Right hindlimb (tissue), 1 donor: ENCODE results near the gene SAMD1.
"Not testable (repeated sequence)": the region's sequence is repeated elsewhere in the genome, so short reads cannot be mapped to it uniquely, and the experiment has no call there.

Experiments used
- DNase-seq: peaks from one replicate; pipeline ENCODE4 v3.0.0-alpha.2; 2018

Gene SAMD1

GRCh38 chr19:14059093-14059480, 31.5 kb downstream of the SAMD1 start:
- no peak for DNase-seq

GRCh38 chr19:14058182-14059092, 32.1 kb downstream of the SAMD1 start:
- DNase-seq: no peak

GRCh38 chr19:14056741-14057356, 33.7 kb downstream of the SAMD1 start:
- DNase-seq: no peak

GRCh38 chr19:14056069-14056666, 34.4 kb downstream of the SAMD1 start:
- DNase-seq: no peak

- DNase-seq: no peak
Measured at GRCh38 chr19:14055396-14055795, 35.2 kb downstream of the SAMD1 start.

- DNase-seq: no peak
Measured at GRCh38 chr19:14054721-14055120, 35.8 kb downstream of the SAMD1 start.

GRCh38 chr19:14054099-14054498, 36.5 kb downstream of the SAMD1 start:
- no peak for DNase-seq

GRCh38 chr19:14053500-14053899, 37.1 kb downstream of the SAMD1 start:
- no peak for DNase-seq

GRCh38 chr19:14053032-14053431, 37.5 kb downstream of the SAMD1 start:
- DNase-seq: no peak

GRCh38 chr19:14052470-14052869, 38.1 kb downstream of the SAMD1 start:
- DNase-seq: no peak

GRCh38 chr19:14051980-14052379, 38.6 kb downstream of the SAMD1 start:
- no peak for DNase-seq

GRCh38 chr19:14050961-14051360, 39.6 kb downstream of the SAMD1 start:
- DNase-seq: not testable (repeated sequence)

GRCh38 chr19:14050512-14050911, 40.0 kb downstream of the SAMD1 start:
- DNase-seq: no peak

GRCh38 chr19:14048443-14049153, 42.0 kb downstream of the SAMD1 start:
- no peak for DNase-seq

GRCh38 chr19:14047866-14048265, 42.7 kb downstream of the SAMD1 start:
- not testable (repeated sequence) for DNase-seq

- peak; percentile 75 for DNase-seq
Measured at GRCh38 chr19:14042659-14043608, 47.6 kb downstream of the SAMD1 start.

- DNase-seq: no peak
Measured at GRCh38 chr19:14039181-14039580, 51.4 kb downstream of the SAMD1 start.
